Inferior parietal cortex (tissue), 1 donor: ENCODE measurements around the gene PIBF1.
A peak's percentile ranks its signal among the peaks of the same experiment; 100 is the strongest.
"Not testable (repeated sequence)": the region's sequence is repeated elsewhere in the genome, so short reads cannot be mapped to it uniquely, and the experiment has no call there.

Source experiments
- DNase-seq: peaks from one replicate; pipeline ENCODE4 v3.0.0-alpha.2; 2016; ENCODE audit errors: extremely low spot score

PIBF1 gene

GRCh38 chr13:72781451-72782439 is at the start of gene PIBF1, which contains the start of gene DIS3:
TSS of gene PIBF1 (plus strand) at chr13:72782133. CDS start at chr13:72783470, 1,337 bp downstream.
TSS of gene DIS3 (minus strand) at chr13:72781900. CDS start at chr13:72781832, 68 bp downstream.
- peak; percentile 97 for DNase-seq

- no peak for DNase-seq
These were observed 44.9 kb upstream of the PIBF1 start for GRCh38 chr13:72737033-72737432.

GRCh38 chr13:72740015-72740414 is 41.9 kb upstream of the PIBF1 start:
- DNase-seq = no peak

GRCh38 chr13:72745260-72745659 is 36.7 kb upstream of the PIBF1 start:
- DNase-seq = no peak

- DNase-seq = no peak
These were observed 30.7 kb upstream of the PIBF1 start for GRCh38 chr13:72751220-72751619.

GRCh38 chr13:72754111-72754510 is 27.8 kb upstream of the PIBF1 start:
- DNase-seq = no peak

- DNase-seq = no peak
These were observed 24.0 kb upstream of the PIBF1 start for GRCh38 chr13:72757792-72758535.

- no peak for DNase-seq
These were observed 21.7 kb upstream of the PIBF1 start for GRCh38 chr13:72760189-72760588.

GRCh38 chr13:72763411-72763810 is 18.5 kb upstream of the PIBF1 start:
- no peak for DNase-seq

GRCh38 chr13:72774019-72774418 is 7.9 kb upstream of the PIBF1 start:
- DNase-seq = no peak

GRCh38 chr13:72782717-72783116 is 784 bp downstream of the PIBF1 start:
- DNase-seq = no peak

- DNase-seq = not testable (repeated sequence)
These were observed 2.7 kb downstream of the PIBF1 start for GRCh38 chr13:72784679-72785078.

GRCh38 chr13:72788831-72789230 is 6.9 kb downstream of the PIBF1 start:
- no peak for DNase-seq

- no peak for DNase-seq
These were observed 10.7 kb downstream of the PIBF1 start for GRCh38 chr13:72792640-72793039.

- no peak for DNase-seq
These were observed 16.9 kb downstream of the PIBF1 start for GRCh38 chr13:72798817-72799216.

- no peak for DNase-seq
These were observed 22.4 kb downstream of the PIBF1 start for GRCh38 chr13:72804301-72804700.

- DNase-seq = no peak
These were observed 23.9 kb downstream of the PIBF1 start for GRCh38 chr13:72805676-72806346.

- DNase-seq = not testable (repeated sequence)
These were observed 24.6 kb downstream of the PIBF1 start for GRCh38 chr13:72806514-72806913.

- peak; percentile 62 for DNase-seq
These were observed 27.1 kb downstream of the PIBF1 start for GRCh38 chr13:72808917-72809500.

GRCh38 chr13:72820156-72820897 is 38.4 kb downstream of the PIBF1 start:
- DNase-seq = no peak

- DNase-seq = no peak
These were observed 39.0 kb downstream of the PIBF1 start for GRCh38 chr13:72820898-72821279.
